ENCODE results near the gene SMC6. TPM values are rescaled to one million over a fixed set of nuclear protein-coding genes. Genes with fewer than 3 reads are reported as not detected.

SMC6 gene
- total and polyA plus RNA-seq, 9 donors: 33.9 to 49.0 (median 38.3) TPM

DNA sequence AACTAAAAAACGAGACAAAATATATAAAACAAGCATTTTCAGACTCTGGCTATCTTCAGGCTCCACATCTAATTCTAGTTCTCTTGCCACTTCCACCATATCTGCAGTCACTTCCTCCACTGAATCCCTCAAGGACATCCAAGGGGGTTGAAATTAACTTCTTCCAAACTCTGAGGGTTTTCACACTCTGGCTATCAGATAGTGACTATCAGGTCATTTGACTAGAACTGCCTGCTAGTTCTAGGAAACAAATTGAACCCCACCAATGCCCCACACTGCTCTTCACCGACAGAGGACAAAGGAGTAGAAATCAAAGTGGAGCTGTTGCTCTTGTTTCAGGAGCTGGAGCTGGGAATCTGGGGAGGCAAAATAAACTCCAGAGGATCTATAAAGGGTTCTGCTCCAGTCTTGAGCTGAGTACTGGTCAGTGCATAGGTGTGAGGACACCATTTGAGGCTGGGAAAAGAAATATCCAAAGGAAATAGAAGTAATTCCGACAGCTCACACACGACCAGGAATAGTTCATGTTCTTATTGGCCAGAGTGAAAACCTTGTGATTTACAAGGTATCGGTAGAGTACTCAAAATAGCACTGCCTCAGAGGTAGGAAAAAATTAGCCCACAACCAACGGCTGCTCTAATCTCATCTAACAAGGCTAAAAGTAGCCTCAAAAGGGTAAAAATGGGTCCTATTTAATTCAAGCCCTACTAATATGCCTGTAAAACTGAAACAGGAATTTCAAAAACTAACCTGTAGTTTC, 71.3 kb downstream of the SMC6 start:
- DNase-seq: no peak
- Histone ChIP-seq H3K9me3 (replicated peaks; ENCODE audit: control insufficient read depth, low read depth, low read length) (no peaks in the 10 kb centered on the region), H3K27me3 (ENCODE audit: control insufficient read depth, insufficient read depth, low read length) (no peaks in the 10 kb centered on the region), H3K36me3 (ENCODE audit: control insufficient read depth, insufficient read depth, low read length) (peaks cover 31% of the 10 kb centered on the region), H3K4me1 (ENCODE audit: control insufficient read depth, insufficient read depth, low read length) (no peaks in the 10 kb centered on the region), H3K4me3 (ENCODE audit: low read length) (no peak overlapping the region), H3K27ac (ENCODE audit: low read length) (no peak overlapping the region)
- WGBS (ENCODE audit: insufficient coverage): no CpG with 5 or more reads among the region's 6 CpGs

DNA sequence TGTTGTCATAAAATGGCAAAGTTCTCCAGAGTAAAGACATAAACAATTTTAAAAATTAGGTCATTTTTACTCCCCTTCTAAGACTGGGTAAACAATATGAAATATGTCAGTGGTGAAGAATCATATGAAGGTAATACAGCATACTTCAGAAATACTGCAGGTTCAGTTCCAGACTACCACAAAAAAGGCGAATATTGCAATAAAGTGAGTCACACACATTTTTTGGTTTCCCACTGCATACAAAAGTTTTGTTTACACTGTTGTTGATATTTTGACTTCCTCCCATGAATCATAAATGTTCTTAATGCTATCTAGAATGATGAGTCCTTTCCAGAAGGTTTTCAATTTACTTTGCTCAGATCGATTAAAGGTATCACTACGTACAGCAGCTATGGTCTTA, 73.5 kb downstream of the SMC6 start:
- H3K36me3 ChIP-seq (ENCODE audit: control insufficient read depth, insufficient read depth, low read length): peaks cover 33% of the 10 kb centered on the region
- no peaks in the 10 kb centered on the region for H3K27me3 ChIP-seq (ENCODE audit: control insufficient read depth, insufficient read depth, low read length)
- H3K27ac ChIP-seq (ENCODE audit: low read length): no peak overlapping the region
- H3K9me3 ChIP-seq (replicated peaks; ENCODE audit: control insufficient read depth, low read depth, low read length): no peaks in the 10 kb centered on the region
- no CpG with 5 or more reads among the region's 3 CpGs for WGBS (ENCODE audit: insufficient coverage)
- DNase-seq: no peak
- H3K4me1 ChIP-seq (ENCODE audit: control insufficient read depth, insufficient read depth, low read length): no peaks in the 10 kb centered on the region
- H3K4me3 ChIP-seq (ENCODE audit: low read length): no peak overlapping the region

DNA sequence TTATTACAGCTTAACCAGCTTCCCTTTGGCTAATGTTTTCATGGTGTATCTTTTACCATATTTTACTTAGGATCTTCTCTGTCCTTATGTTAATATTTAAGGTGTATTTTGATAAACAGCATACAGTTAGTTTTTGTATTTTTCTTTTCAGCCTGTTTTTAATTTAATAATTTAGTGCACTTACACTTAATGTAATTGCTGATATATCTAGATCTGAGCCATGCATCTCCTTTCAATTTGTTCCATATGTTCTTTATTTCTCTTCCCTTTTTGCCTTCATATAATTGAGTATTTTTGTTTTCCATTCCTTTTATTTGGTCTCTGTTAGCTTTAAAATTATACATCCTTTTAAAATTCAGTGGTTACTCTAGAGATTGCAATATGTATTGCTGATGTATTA, 78.8 kb downstream of the SMC6 start:
- H3K27me3 ChIP-seq (ENCODE audit: control insufficient read depth, insufficient read depth, low read length): no peaks in the 10 kb centered on the region
- H3K4me1 ChIP-seq (ENCODE audit: control insufficient read depth, insufficient read depth, low read length): no peaks in the 10 kb centered on the region
- H3K9me3 ChIP-seq (replicated peaks; ENCODE audit: control insufficient read depth, low read depth, low read length): no peaks in the 10 kb centered on the region
- DNase-seq: no peak
- no peak overlapping the region for H3K27ac ChIP-seq (ENCODE audit: low read length)
- no peak overlapping the region for H3K4me3 ChIP-seq (ENCODE audit: low read length)
- peaks cover 12% of the 10 kb centered on the region for H3K36me3 ChIP-seq (ENCODE audit: control insufficient read depth, insufficient read depth, low read length)

DNA sequence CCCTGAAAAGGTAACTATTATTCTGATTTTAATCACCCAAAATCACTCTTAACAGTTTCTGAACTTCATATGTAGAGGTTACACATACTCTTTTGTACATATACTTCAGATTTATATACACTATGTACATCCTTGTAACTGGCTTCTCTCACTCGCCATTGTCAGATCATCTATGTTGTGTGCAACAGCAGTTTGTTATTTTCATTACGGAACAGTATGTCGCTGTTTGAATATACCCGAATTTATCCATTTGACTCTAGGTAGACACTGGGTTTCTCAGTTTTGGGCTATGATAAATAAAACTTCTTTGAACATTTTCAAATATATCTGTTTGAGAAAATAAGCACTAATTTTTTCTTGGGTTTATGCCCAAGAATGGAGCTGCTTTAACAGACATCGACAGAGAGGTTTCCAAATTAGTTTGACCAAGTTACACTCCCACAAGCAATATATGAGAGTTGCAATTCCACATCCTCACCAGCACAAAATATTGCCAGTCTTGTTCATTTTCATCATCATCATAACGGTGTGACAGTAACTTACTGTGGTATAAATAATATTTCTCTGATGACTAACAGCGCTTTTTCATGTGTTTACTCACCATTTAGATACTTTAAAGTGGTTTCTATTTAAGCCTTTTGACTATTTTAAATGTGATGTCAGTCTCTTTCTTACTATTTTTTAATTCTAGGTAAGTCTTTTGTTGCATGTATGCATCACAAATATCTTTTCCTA, 80.9 kb downstream of the SMC6 start:
- DNase-seq: no peak
- Histone ChIP-seq H3K9me3 (replicated peaks; ENCODE audit: control insufficient read depth, low read depth, low read length) (no peaks in the 10 kb centered on the region), H3K36me3 (ENCODE audit: control insufficient read depth, insufficient read depth, low read length) (peaks cover 20% of the 10 kb centered on the region), H3K27me3 (ENCODE audit: control insufficient read depth, insufficient read depth, low read length) (no peaks in the 10 kb centered on the region), H3K27ac (ENCODE audit: low read length) (no peak overlapping the region), H3K4me3 (ENCODE audit: low read length) (no peak overlapping the region), H3K4me1 (ENCODE audit: control insufficient read depth, insufficient read depth, low read length) (no peaks in the 10 kb centered on the region)
- no CpG with 5 or more reads among the region's 7 CpGs for WGBS (ENCODE audit: insufficient coverage)

DNA sequence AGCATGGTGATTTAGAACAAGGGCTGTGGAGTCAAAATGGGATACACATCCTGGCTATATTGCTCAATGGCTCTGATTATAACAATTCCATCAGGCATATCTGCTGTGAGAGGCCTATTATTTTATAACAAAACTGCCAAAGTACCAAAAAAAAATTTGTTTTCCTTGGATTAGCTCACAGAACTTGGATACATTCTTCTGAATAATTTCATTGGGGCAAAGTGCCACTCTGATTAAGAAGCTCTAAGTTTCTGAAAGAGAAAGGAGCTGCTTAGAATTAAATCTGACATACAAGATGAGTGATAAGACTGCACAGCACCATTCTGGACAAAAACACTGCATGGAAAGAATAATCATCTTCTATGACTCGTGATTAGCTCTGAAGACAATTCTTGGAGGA, 85.7 kb downstream of the SMC6 start:
- Histone ChIP-seq H3K27ac (ENCODE audit: low read length) (no peak overlapping the region), H3K4me1 (ENCODE audit: control insufficient read depth, insufficient read depth, low read length) (no peaks in the 10 kb centered on the region), H3K27me3 (ENCODE audit: control insufficient read depth, insufficient read depth, low read length) (no peaks in the 10 kb centered on the region), H3K4me3 (ENCODE audit: low read length) (no peak overlapping the region), H3K9me3 (replicated peaks; ENCODE audit: control insufficient read depth, low read depth, low read length) (no peaks in the 10 kb centered on the region), H3K36me3 (ENCODE audit: control insufficient read depth, insufficient read depth, low read length) (peaks cover 34% of the 10 kb centered on the region)
- DNase-seq: no peak
- whole genome bisulfite sequencing (ENCODE audit: insufficient coverage): no CpG with 5 or more reads among the region's 1 CpG

DNA sequence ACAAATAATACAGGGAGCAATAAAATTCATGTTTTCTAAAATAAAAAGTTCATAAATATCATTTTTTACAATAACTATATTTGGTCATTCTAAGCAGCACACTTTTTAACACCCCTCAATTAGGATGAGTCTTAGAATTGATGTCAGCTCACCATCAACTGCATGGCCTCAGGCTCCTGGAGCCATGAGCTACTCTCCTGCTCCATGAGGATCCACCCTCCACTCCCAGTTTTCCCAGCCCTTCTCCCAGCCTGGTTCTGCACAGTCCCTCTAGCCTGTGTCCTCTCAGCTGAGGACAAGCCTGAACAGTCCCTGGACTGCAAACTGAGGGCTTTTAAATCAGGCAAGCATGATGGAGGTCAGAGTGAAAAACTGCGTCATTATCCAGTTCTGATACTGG, 89.1 kb downstream of the SMC6 start:
- H3K36me3 ChIP-seq (ENCODE audit: control insufficient read depth, insufficient read depth, low read length): peaks cover 40% of the 10 kb centered on the region
- H3K27ac ChIP-seq (ENCODE audit: low read length): no peak overlapping the region
- H3K4me3 ChIP-seq (ENCODE audit: low read length): no peak overlapping the region
- no peaks in the 10 kb centered on the region for H3K27me3 ChIP-seq (ENCODE audit: control insufficient read depth, insufficient read depth, low read length)
- no peaks in the 10 kb centered on the region for H3K9me3 ChIP-seq (replicated peaks; ENCODE audit: control insufficient read depth, low read depth, low read length)
- no CpG with 5 or more reads among the region's 1 CpG for whole genome bisulfite sequencing (ENCODE audit: insufficient coverage)
- no peaks in the 10 kb centered on the region for H3K4me1 ChIP-seq (ENCODE audit: control insufficient read depth, insufficient read depth, low read length)
- DNase-seq: no peak

DNA sequence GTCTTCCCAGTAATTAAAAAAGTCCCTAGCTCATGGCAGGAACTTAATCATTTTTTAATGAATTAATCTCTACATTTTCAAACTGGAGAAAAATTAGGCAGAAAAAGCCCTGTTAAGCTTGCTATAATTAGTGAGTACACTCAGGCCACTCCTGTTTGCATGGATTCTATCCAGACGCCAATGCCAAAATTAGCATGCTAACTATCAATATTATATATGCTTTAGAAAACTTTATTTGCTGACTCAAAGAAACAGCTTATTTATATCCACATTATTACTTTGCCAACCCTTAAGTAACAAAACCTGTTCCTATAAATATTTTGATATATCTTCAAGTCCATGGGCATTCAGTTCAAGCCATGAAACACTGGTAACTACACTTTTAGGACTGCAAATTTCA, 90.9 kb downstream of the SMC6 start:
- DNase-seq: no peak
- Histone ChIP-seq H3K27me3 (ENCODE audit: control insufficient read depth, insufficient read depth, low read length) (no peaks in the 10 kb centered on the region), H3K9me3 (replicated peaks; ENCODE audit: control insufficient read depth, low read depth, low read length) (no peaks in the 10 kb centered on the region), H3K4me1 (ENCODE audit: control insufficient read depth, insufficient read depth, low read length) (no peaks in the 10 kb centered on the region), H3K4me3 (ENCODE audit: low read length) (no peak overlapping the region), H3K27ac (ENCODE audit: low read length) (no peak overlapping the region), H3K36me3 (ENCODE audit: control insufficient read depth, insufficient read depth, low read length) (peaks cover 31% of the 10 kb centered on the region)
- no CpG with 5 or more reads among the region's 1 CpG for WGBS (ENCODE audit: insufficient coverage)

DNA sequence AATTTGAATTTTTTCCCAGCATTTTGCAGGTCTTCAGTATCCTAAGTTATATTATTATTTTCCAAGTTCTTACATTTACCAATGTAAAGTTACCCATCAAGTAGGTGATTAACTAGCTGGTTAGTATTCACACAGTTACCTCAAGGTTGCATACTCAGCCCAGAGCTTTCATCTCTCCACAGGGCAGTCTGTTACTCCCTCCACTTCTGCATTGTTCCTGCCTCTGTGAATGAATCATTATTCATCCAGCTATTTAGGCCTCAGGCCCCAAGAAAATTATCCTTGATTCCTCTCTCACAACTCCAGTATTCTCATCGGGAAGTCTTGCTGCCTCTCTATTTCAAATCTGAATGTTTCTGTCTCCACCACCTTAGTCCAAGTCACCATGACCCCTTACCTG, 92.2 kb downstream of the SMC6 start:
- no peak overlapping the region for H3K27ac ChIP-seq (ENCODE audit: low read length)
- no peak overlapping the region for H3K4me3 ChIP-seq (ENCODE audit: low read length)
- H3K9me3 ChIP-seq (replicated peaks; ENCODE audit: control insufficient read depth, low read depth, low read length): no peaks in the 10 kb centered on the region
- DNase-seq: no peak
- H3K4me1 ChIP-seq (ENCODE audit: control insufficient read depth, insufficient read depth, low read length): no peaks in the 10 kb centered on the region
- no peaks in the 10 kb centered on the region for H3K27me3 ChIP-seq (ENCODE audit: control insufficient read depth, insufficient read depth, low read length)
- H3K36me3 ChIP-seq (ENCODE audit: control insufficient read depth, insufficient read depth, low read length): peaks cover 23% of the 10 kb centered on the region
- 87% methylated on average over 1 of the region's 1 CpG for WGBS (ENCODE audit: insufficient coverage)

DNA sequence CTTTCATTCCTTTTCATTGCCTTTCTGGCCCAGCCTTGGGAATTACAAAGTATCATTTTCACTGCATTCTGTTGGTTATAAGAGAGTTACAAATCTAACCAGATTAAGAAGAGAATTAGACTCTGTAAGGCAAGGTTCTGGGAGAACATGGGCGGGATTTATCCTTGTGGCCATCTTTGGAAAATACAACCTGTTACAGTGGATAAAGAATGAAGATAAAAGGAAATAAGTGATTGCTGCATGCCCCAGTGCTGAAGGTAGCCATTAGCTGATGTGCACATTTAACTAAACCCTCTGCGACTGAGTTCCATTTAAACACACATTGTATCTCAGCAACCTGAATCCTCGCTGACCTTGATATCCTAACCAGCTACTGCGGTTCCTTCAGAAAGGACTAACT, 93.4 kb downstream of the SMC6 start:
- no peak for DNase-seq
- H3K4me1 ChIP-seq (ENCODE audit: control insufficient read depth, insufficient read depth, low read length): no peaks in the 10 kb centered on the region
- no peaks in the 10 kb centered on the region for H3K9me3 ChIP-seq (replicated peaks; ENCODE audit: control insufficient read depth, low read depth, low read length)
- no peak overlapping the region for H3K4me3 ChIP-seq (ENCODE audit: low read length)
- 100% methylated on average over 3 of the region's 4 CpGs for WGBS (ENCODE audit: insufficient coverage)
- H3K27me3 ChIP-seq (ENCODE audit: control insufficient read depth, insufficient read depth, low read length): no peaks in the 10 kb centered on the region
- H3K27ac ChIP-seq (ENCODE audit: low read length): no peak overlapping the region
- H3K36me3 ChIP-seq (ENCODE audit: control insufficient read depth, insufficient read depth, low read length): peaks cover 20% of the 10 kb centered on the region

DNA sequence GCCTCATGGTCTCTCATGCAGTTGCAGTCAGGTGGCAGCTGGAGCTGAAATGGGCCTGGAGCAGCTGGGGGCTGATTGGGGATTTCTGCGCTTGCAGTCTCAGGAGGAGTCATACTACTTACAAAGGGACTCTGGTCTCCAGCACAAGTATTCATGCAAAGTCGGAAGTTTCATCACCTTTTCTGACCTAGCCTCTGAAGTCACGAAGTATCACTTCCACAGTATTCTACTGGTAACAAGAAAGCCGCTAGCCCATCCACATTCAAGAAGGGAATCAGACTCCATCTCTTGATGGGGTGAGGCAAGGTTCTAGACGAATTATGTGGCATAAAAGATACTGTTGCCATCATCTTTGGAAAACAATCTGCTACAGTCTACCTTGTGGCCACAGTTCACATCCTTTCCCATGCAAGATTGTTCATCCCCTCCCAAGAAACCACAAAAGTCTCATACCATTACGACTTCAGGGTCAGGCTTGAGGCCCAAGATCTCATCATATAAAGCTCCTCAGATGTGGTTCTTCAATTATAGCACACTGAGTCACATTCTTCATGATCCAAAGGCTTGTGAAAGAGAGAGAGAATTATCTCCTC, 95.3 kb downstream of the SMC6 start:
- H3K9me3 ChIP-seq (replicated peaks; ENCODE audit: control insufficient read depth, low read depth, low read length): no peaks in the 10 kb centered on the region
- H3K27me3 ChIP-seq (ENCODE audit: control insufficient read depth, insufficient read depth, low read length): no peaks in the 10 kb centered on the region
- WGBS (ENCODE audit: insufficient coverage): 94% methylated on average over 3 of the region's 6 CpGs
- no peak overlapping the region for H3K27ac ChIP-seq (ENCODE audit: low read length)
- H3K4me1 ChIP-seq (ENCODE audit: control insufficient read depth, insufficient read depth, low read length): no peaks in the 10 kb centered on the region
- peaks cover 15% of the 10 kb centered on the region for H3K36me3 ChIP-seq (ENCODE audit: control insufficient read depth, insufficient read depth, low read length)
- no peak for DNase-seq
- no peak overlapping the region for H3K4me3 ChIP-seq (ENCODE audit: low read length)
